ENCODE results near the gene HNRNPA1L2.
"Not testable (repeated sequence)": the region's sequence is repeated elsewhere in the genome, so short reads cannot be mapped to it uniquely, and the experiment has no call there.

GRCh38 chr13:52631083-52631690, 11.0 kb upstream of the HNRNPA1L2 start:
- not testable (repeated sequence) for TF ChIP-seq TBP (optimal IDR thresholded peaks at IDR 0.05; ENCODE audit: low read depth, low read length); CTCF (IDR thresholded peaks at IDR 0.05 in 2 of 3, conservative IDR thresholded peaks at IDR 0.05 in 1 of 3; ENCODE audit: insufficient read depth in 2 of 3, low read depth in 1 of 3, low read length in 3 of 3); CTCFL (IDR thresholded peaks at IDR 0.05; ENCODE audit: borderline replicate concordance, insufficient read depth, low read depth, low read length, poor library complexity, severe bottlenecking); CBX3 (IDR thresholded peaks at IDR 0.05; ENCODE audit: borderline replicate concordance in 1 of 2, low read length in 2 of 2)
